ENCODE measurements around the gene SMAD4.
"Not testable (repeated sequence)": the region's sequence is repeated elsewhere in the genome, so short reads cannot be mapped to it uniquely, and the experiment has no call there.

Gene SMAD4

GRCh38 chr18:51111633-51112355 lies 81.8 kb downstream of the SMAD4 start:
- not testable (repeated sequence) for DNase-seq (ENCODE audit: low read depth)

GRCh38 chr18:51116996-51117395 lies 87.0 kb downstream of the SMAD4 start:
- not testable (repeated sequence) for DNase-seq (ENCODE audit: low read depth)

- DNase-seq (ENCODE audit: low read depth) = not testable (repeated sequence)
Measured at GRCh38 chr18:51119561-51119960, 89.5 kb downstream of the SMAD4 start.

- not testable (repeated sequence) for DNase-seq (ENCODE audit: low read depth)
Measured at GRCh38 chr18:51119976-51120375, 90.0 kb downstream of the SMAD4 start.

DNA sequence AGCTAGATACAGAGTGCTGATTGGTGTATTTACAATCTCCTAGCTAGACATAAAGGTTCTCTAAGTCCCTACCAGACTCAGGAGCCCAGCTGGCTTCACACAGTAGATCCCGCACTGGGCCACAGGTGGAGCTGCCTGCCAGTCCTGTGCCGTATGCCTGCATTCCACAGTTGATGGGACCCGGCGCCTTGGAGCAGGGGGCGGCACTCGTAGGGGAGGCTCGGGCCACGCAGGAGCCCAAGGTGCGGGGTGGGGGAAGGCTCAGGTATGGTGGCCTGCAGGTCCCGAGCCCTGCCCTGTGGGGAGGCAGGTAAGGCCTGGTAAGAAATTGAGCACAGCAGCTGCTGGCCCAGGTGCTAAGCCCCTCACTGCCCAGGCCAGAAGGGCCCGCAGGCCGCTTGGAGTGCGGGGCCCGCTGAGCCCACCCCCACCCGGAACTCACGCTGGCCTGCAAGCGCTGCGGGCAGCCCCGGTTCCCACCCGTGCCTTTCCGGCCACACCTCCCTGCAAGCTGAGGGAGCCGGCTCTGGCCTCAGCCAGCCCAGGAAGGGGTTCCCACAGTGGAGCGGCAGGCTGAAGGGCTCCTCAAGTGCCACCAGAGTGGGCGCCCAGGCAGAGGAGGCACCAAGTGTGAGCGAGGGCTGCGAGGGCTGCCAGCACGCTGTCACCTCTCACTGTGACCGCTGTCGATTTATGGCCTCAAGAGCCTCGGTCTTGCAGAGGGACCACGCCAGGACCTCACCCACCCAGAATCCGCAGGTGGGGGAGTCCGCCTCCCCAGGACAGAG lies 91.0 kb downstream of the SMAD4 start:
- no peak for DNase-seq (ENCODE audit: low read depth)

DNA sequence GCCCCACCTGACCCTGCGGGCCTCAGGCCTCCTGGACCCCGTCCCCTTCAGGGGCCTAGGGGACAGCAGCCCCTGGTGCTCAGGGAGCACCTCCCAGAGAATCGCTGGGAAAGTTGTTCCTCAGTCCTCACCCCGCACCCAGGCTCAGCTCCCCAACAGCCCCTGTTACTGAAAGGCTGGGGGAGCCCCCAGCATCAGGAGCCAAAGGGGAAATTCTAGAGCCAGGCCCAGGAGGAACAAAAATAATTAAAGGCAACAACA lies 91.5 kb downstream of the SMAD4 start:
- DNase-seq (ENCODE audit: low read depth) = no peak

GRCh38 chr18:51122266-51123045 lies 92.4 kb downstream of the SMAD4 start:
- DNase-seq (ENCODE audit: low read depth) = no peak

DNA sequence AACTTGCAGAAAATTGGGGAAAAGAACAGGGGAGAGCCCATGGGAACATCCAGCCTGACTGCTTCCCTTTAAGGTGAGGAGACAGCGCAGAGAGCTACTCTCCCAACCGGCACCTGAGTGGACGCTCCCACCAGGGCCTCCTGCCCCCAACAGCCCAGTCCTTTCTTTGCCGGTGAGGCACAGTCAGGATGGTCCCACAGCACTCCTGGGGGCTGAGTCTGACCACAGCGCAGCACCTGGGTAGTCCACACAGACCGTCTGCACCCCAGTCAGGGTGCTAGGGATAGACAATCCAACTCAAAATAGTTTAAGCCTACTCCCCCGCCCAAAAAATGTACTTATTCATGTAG lies 93.0 kb downstream of the SMAD4 start:
- DNase-seq (ENCODE audit: low read depth) = no peak

DNA sequence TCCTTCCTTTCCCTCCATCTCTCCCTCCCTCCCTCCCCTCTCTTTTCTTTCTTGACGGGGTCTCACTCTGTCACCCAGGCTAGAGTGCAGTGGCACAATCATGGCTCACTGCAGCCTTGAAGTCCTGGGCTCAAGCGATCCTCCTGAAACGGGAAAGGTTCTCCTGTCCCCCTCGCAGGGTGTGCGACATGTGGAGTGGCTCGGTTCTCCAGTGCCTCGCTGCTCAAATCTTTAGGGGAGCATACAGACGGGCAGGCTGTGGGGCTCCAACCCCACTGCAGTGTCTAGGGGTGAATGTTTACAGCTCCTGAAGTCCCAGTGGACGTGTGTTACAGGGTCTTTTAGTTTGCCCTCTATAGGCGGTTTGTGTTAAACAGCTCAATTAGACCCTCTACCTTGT lies 93.5 kb downstream of the SMAD4 start:
- DNase-seq (ENCODE audit: low read depth) = no peak

DNA sequence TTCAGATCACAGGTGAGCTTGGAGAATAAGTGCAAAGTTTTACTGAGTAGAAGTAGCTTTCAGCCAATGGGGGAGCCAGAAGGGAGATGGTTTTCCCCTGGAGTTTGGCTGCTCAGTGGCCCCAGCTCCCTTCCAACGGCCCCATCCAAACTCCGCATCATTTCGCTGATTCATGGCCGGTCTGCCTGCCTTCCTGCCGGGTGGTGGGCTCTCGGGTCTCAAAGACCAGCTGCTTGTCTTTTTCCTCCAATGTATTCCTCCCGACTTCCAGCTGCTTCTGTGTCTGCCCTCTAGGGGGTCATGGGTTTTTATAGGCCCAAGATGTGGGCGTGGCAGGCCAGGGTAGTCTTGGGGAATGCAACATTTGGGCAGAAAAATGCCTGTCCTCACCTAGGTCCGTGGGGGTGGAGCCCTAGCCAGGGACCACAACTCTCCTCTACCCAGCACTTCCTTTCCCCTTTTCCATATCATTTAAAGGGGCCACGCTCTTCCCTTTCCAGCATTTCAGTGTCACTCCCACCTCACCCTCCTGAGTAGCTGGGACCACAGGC lies 94.0 kb downstream of the SMAD4 start:
- DNase-seq (ENCODE audit: low read depth) = no peak

- no peak for DNase-seq (ENCODE audit: low read depth)
Measured at GRCh38 chr18:51125976-51126375, 96.0 kb downstream of the SMAD4 start.

- DNase-seq (ENCODE audit: low read depth) = no peak
Measured at GRCh38 chr18:51127664-51128063, 97.7 kb downstream of the SMAD4 start.

- no peak for DNase-seq (ENCODE audit: low read depth)
Measured at GRCh38 chr18:51128533-51128932, 98.5 kb downstream of the SMAD4 start.

DNA sequence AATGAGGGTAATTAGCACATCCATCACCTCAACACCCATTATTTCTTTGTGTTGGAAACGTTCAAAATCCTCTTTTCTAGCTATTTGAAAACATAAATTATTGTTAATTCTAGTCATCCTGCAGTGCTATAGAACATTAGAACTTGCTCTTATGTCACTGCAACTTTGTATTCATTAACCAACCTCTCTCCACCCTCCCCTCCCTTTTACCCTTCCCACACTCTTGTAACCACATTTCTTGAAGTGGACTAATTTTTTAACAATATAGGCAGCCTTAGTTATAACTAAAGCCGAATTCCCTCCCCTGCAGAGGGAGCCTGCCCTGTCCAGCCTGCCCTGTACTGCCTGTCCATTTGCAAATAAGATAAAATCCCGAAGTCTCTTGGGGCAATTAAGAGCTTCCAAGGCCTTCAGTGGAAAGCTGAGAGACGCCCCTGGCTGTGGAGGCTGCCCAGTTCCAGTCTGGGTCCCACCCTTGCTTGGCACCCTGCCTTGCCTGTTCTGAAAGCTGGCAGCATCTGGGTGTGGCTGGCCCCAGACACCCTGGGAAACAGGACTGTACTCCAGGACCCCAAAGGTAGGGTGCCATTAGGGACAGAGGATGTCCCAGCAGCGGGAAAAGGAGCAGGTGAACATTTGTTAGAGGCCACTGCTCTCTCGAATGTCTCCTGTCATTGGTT lies 102.4 kb downstream of the SMAD4 start:
- DNase-seq (ENCODE audit: low read depth) = no peak

DNA sequence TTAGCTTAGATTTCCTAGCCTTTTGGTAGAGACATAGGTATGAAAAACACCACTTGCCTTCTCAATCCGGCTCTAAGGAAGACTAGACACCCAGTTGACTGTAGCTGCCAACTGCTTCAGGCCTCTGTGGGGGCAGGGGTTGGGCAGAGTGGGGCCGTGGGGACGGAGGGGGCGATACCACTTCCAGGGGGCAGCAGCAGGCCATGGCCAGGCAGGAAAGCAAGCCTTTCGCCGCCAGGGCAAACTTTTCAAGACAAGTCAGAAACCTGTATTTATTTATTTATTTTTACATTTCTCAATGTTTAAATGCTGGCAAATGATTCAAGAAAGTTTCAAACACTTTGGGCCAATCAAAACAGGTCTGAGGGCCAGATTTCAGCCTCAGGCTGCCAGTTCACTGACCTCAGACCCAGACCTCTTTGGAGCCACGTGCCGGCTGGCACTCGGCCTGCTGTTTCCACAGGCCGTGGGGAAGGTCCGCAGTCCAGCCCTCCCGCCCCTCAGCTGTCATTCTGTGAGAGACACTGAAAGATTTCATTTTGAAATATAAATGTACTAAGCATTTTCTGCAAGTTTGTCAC lies 103.7 kb downstream of the SMAD4 start:
- no peak for DNase-seq (ENCODE audit: low read depth)
